T47D (cell line): ENCODE results near the gene MTCL3.
A peak's percentile ranks its signal among the peaks of the same experiment; 100 is the strongest.

Experiments used
- DNase-seq, 2 experiments: peaks; one replicate each; pipeline versions ENCODE4 v3.0.0 to v3.0.0-alpha.2; 2011 to 2012; ENCODE audit warnings: low read depth in 1 of 2, low spot score in 1 of 2
- JUND ChIP-seq: IDR thresholded peaks from 2 replicates; pipeline ENCODE4 v1.6.1; 2012; ENCODE audit warnings: low read depth
- in situ Hi-C: cut with HindIII; loops from 2 replicates; pipeline ENCODE4 v1.10.0; 2016; ENCODE audit warnings: low sequenced_read_pairs, low pct_unique_long_range_greater_than_20kb

The MTCL3 gene

DNA sequence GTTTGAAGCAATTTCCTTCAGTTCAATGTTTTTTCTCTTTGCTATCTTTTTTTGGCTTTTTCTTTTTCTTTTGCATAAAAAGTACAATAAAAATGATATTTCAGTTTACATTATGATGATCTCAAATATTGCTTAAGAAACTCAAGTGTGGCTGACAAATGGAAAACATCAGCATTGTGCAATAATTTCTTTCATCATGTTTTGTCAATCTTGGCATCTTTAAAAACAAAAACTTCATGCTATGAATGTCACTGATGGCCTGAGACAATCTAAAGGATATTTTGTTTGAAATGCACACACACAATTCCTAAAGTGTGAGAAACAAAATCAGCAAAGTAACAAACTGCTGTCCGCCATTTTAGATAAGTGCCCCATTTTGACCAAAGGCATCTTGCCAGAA, 13.9 kb upstream of the MTCL3 start:
- no peak for DNase-seq
- TF ChIP-seq JUND: no peak
- in situ Hi-C loops: no loop called here

DNA sequence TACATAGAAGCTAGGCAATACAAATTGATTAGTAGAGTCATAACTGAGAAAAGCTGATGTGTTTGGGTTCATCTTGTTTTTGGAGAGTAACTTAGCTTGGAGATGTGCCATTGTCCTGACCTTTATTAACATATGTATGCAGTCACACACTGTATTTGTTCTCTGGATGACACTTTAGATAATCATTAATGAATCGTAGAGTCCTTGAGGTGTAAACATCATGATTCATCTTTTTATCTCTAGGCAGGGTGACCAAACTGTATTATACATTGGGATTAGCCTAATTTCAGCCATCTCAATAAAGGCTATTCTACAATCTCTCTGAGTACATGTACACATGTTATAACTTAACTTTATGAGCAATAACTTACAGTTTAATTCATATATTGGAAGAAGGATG, 3.6 kb upstream of the MTCL3 start:
- in situ Hi-C loops: no loop called here

DNA sequence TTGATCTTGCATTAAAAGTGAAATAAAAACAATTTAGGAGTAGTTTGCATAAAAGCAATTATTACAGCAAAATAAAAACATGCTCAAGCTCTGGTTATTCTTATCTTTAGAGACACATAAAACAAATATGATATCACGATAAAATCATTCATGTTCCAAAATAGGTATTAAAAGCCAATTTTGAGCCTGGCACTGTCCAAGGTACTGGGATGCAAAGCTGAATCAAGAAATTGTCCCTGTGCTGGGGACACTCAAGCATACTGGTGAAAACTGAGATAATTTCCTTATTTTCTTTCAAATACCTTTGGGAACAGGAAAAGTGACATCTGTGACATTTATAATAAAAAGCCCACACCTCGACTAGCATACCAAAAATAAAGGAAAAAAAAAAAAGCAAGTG, 931 bp upstream of the MTCL3 start:
- DNase-seq: peak; percentile 15 to 21
- TF ChIP-seq JUND: no peak
- in situ Hi-C loops: no loop called here

More for the DNA sequence above, 3.6 kb upstream of the MTCL3 start:
- no peak for TF ChIP-seq JUND
- no peak for DNase-seq

DNA sequence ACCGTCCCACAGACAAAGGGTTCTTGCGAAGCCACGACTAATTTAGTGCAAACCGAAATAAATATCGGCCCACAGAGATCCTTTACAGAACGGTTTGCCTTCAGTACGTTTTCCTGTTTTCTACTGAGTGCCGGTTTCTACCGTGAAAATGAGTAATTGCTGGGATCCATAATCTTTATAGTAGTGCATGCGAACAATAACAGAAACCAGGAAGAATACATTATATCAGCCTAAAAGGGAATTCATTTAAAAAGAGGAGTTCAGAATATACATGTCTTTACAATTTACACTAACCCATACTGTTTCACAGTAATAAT, 292 bp upstream of the MTCL3 start:
- no peak for TF ChIP-seq JUND
- DNase-seq: no peak
- in situ Hi-C loops: no loop called here

GRCh38 chr6:127518191-127518709, 885 bp downstream of the MTCL3 start:
- TF ChIP-seq JUND: no peak
- in situ Hi-C loops: no loop called here
- DNase-seq: no peak

GRCh38 chr6:127517693-127518092, 1.4 kb downstream of the MTCL3 start:
- TF ChIP-seq JUND: no peak
- DNase-seq: no peak
- in situ Hi-C loops: no loop called here

GRCh38 chr6:127516662-127517273, 2.4 kb downstream of the MTCL3 start:
- in situ Hi-C loops: no loop called here
- no peak for TF ChIP-seq JUND
- DNase-seq: peak; percentile 20 to 30

GRCh38 chr6:127515794-127516661, 3.1 kb downstream of the MTCL3 start:
- no peak for DNase-seq
- no peak for TF ChIP-seq JUND
- in situ Hi-C loops: no loop called here

GRCh38 chr6:127515234-127515793, 3.8 kb downstream of the MTCL3 start:
- no peak for DNase-seq
- TF ChIP-seq JUND: no peak
- in situ Hi-C loops: no loop called here

GRCh38 chr6:127514773-127515227, 4.3 kb downstream of the MTCL3 start:
- in situ Hi-C loops: no loop called here
- no peak for DNase-seq
- TF ChIP-seq JUND: no peak

DNA sequence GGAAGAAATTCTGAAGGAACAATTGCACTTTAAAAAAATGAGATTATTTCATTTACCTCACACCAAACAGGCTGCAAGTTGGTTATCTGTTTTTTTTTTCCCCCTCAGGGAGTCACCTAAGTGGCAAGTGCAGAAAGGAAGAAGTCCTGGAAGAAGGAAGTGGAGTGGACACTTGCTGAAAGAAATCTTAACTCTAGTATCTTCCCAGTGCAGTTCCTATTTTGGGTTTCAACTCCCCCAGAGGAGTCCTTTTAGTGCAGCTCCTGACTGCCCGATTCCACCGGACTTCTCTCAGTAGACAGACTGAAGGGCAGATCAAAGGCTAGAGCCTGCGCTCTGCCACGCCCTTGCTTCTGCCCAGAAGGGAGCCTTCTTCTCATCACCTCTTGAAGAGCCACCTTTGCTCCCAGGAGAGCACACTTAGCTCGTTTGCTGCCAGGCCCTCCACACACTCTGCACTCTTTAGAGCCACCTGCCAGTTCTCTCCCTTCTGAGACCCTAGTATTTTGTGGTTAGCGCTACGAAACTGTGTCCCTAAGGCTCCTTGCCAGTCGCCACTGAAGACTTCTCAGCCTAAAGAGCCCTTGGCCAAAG, 4.9 kb downstream of the MTCL3 start:
- in situ Hi-C loops: no loop called here
- no peak for TF ChIP-seq JUND
- DNase-seq: no peak

DNA sequence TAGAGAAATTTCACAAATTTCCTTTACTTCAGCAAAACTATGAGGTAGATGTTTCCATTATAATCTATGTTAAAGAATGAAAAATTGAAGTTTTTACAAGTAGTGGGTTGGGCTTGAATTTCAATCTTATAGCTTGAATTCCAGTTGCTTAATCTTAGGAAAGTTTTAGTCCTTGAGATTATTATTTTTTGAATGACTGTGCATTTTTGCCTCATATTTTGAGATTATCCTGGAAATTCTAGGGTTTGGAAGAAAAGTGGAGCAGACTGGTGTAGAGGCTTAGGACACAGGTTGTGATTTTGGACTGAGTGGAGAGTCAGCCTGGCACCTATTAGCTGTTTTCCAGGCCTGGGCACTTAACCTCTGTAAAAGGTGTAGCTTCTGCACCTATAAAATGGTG, 5.7 kb downstream of the MTCL3 start:
- in situ Hi-C loops: no loop called here
- no peak for TF ChIP-seq JUND
- no peak for DNase-seq

GRCh38 chr6:127510876-127511275, 8.3 kb downstream of the MTCL3 start:
- DNase-seq: no peak
- TF ChIP-seq JUND: no peak
- in situ Hi-C loops: no loop called here
